Caco-2 (cell line): ENCODE results near the gene ELK4. TPM values are rescaled to one million over a fixed set of nuclear protein-coding genes. Genes with fewer than 3 reads are reported as not detected.

Experiments
- BruUV-seq: library from RNA; stranded (reverse); fragments of 400-500 nt; replicated peaks from 2 replicates; lab custom pipeline; 2021; lab: Mats Ljungman, UMichigan
- CTCF ChIA-PET: fragments of 300-600 bp; sonication (Branson Sonifier 250); formaldehyde crosslinking; loops from one replicate; lab custom pipeline; 2022; ENCODE audit warnings: antibody characterized with exemption; lab: Charles Lee
- POLR2A ChIA-PET: fragments of 300-600 bp; sonication (Branson Sonifier 250); formaldehyde crosslinking; loops from one replicate; lab custom pipeline; 2022; ENCODE audit warnings: antibody characterized with exemption; lab: Charles Lee
- DNase-seq, 2 experiments: peaks; one replicate each; pipeline versions ENCODE4 v3.0.0 to v3.0.0-alpha.2; 2020 to 2022
- H3K27me3 ChIP-seq: replicated peaks from 2 replicates; pipeline ENCODE4 v1.6.0; 2011; ENCODE audit warnings: low read length; ENCODE audit not compliant: control insufficient read depth, insufficient read depth
- H3K36me3 ChIP-seq: 2 replicates; pipeline ENCODE4 v1.5.1; 2011; ENCODE audit warnings: low read length; ENCODE audit not compliant: control insufficient read depth, insufficient read depth
- H3K4me1 ChIP-seq: fragments of 250-450 bp; sonication (Bioruptor Pico); 2 replicates; pipeline ENCODE4 v1.5.1; 2020; ENCODE audit warnings: mild to moderate bottlenecking
- H3K4me3 ChIP-seq: 2 replicates; pipeline ENCODE4 v1.5.1; 2011; ENCODE audit warnings: low read depth, mild to moderate bottlenecking, control low read depth, low read length
- H3K9me3 ChIP-seq: fragments of 250-450 bp; sonication (Bioruptor Pico); 2 replicates; pipeline ENCODE4 v1.5.1; 2020; ENCODE audit warnings: mild to moderate bottlenecking, moderate library complexity
- H3K27ac Mint-ChIP-seq: one replicate; pipeline ENCODE4 v1.8.0; 2022; ENCODE audit warnings: mixed read lengths; ENCODE audit not compliant: unreplicated experiment
- H3K27me3 Mint-ChIP-seq: one replicate; pipeline ENCODE4 v1.8.0; 2022; ENCODE audit warnings: mixed read lengths; ENCODE audit not compliant: insufficient read depth, unreplicated experiment
- H3K36me3 Mint-ChIP-seq: one replicate; pipeline ENCODE4 v1.8.0; 2022; ENCODE audit warnings: mild to moderate bottlenecking, mixed read lengths; ENCODE audit not compliant: insufficient read depth, unreplicated experiment
- H3K4me1 Mint-ChIP-seq: one replicate; pipeline ENCODE4 v1.8.0; 2022; ENCODE audit warnings: low read depth, mixed read lengths; ENCODE audit not compliant: unreplicated experiment
- H3K4me3 Mint-ChIP-seq: one replicate; pipeline ENCODE4 v1.8.0; 2022; ENCODE audit warnings: mild to moderate bottlenecking, moderate library complexity, mixed read lengths; ENCODE audit not compliant: unreplicated experiment
- H3K9me3 Mint-ChIP-seq: one replicate; pipeline ENCODE4 v1.8.0; 2022; ENCODE audit warnings: mixed read lengths; ENCODE audit not compliant: unreplicated experiment
- CTCF ChIP-seq, 2 experiments: fragments of 200-600 bp in 1 of 2; IDR thresholded peaks; 1 replicate in 1 of 2; 2 replicates in 1 of 2; pipeline versions ENCODE4 v1.5.1 to v1.8.0; 2011 to 2022; ENCODE audit warnings: antibody characterized with exemption in 1 of 2, control low read depth in 1 of 2, inconsistent platforms in 1 of 2, low read depth in 1 of 2, low read length in 1 of 2, mild to moderate bottlenecking in 1 of 2, moderate library complexity in 1 of 2; ENCODE audit not compliant: insufficient read depth in 1 of 2, severe bottlenecking in 1 of 2, unreplicated experiment in 1 of 2
- intact Hi-C: fragments of 100-400 bp; cut with micrococcal nuclease; formaldehyde crosslinking; loops from one replicate; pipeline ENCODE4 v1.10.0; 2022; ENCODE audit not compliant: unreplicated experiment
- total RNA-seq: library from RNA; stranded (reverse); gene quantifications from 2 replicates; pipeline ENCODE4 v1.2.3, GENCODE V29; 2022

ELK4 gene
- total RNA-seq, 1 experiment from 2014 or later: 14.4 TPM

DNA sequence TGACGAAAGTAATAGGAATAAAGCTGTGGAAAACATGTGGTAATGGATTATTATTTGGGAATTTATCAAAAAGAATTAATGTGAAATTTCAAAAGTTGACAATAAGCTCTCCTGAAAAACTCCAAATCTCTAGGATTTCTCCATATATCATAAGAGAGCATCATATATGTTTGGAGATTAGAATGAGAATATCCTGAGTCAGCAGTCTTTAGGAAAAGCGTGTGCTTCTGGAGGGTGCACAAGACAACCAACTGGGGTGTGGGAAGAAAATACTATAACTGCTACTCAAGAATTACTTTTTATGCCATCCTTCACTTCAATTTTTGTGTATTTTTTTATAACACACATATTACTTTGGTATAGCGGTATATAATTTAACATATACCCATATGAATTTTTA, 19.7 kb downstream of the ELK4 start:
- DNase-seq: no peak
- TF ChIP-seq CTCF (IDR thresholded peaks at IDR 0.05; ENCODE audit: insufficient read depth in 1 of 2, low read depth in 1 of 2, low read length in 1 of 2, severe bottlenecking in 1 of 2, unreplicated experiment in 1 of 2): no peak
- Histone ChIP-seq H3K27me3 (no peaks in the 10 kb centered on the region), H3K4me1 (no peaks in the 10 kb centered on the region), H3K36me3 (peaks cover 2% of the 10 kb centered on the region), H3K9me3 (no peaks in the 10 kb centered on the region), H3K4me3 (no peak overlapping the region)
- BruUV-seq: no TSS peak
- ChIA-PET POLR2A (no interaction called here), CTCF (no interaction called here)
- Mint-ChIP-seq H3K27me3 (no peaks in the 10 kb centered on the region), H3K9me3 (no peaks in the 10 kb centered on the region), H3K4me3 (no peak overlapping the region), H3K36me3 (peaks cover 25% of the 10 kb centered on the region), H3K4me1 (no peaks in the 10 kb centered on the region), H3K27ac (no peak overlapping the region)
- intact Hi-C loops: no loop called here

- Mint-ChIP-seq H3K36me3 (peaks cover 19% of the 10 kb centered on the region), H3K27ac (no peak overlapping the region), H3K27me3 (no peaks in the 10 kb centered on the region), H3K4me3 (no peak overlapping the region), H3K4me1 (no peaks in the 10 kb centered on the region), H3K9me3 (no peaks in the 10 kb centered on the region)
- H3K4me1 ChIP-seq: no peaks in the 10 kb centered on the region
- no peak overlapping the region for H3K4me3 ChIP-seq
- peaks cover 2% of the 10 kb centered on the region; the same call in 1 of the 2 replicates for H3K36me3 ChIP-seq
- H3K9me3 ChIP-seq: no peaks in the 10 kb centered on the region
- CTCF ChIA-PET: no interaction called here
- H3K27me3 ChIP-seq: no peaks in the 10 kb centered on the region
- TF ChIP-seq CTCF (IDR thresholded peaks at IDR 0.05; ENCODE audit: insufficient read depth in 1 of 2, low read depth in 1 of 2, low read length in 1 of 2, severe bottlenecking in 1 of 2, unreplicated experiment in 1 of 2): no peak
- intact Hi-C loops: no loop called here
- POLR2A ChIA-PET: no interaction called here
- BruUV-seq: no TSS peak
- no peak for DNase-seq
Measured at GRCh38 chr1:205610901-205611466, 20.8 kb downstream of the ELK4 start.

- ChIA-PET POLR2A (no interaction called here), CTCF (no interaction called here)
- Mint-ChIP-seq H3K27me3 (no peaks in the 10 kb centered on the region), H3K9me3 (no peaks in the 10 kb centered on the region), H3K4me3 (no peak overlapping the region), H3K27ac (no peak overlapping the region), H3K36me3 (peaks cover 9% of the 10 kb centered on the region), H3K4me1 (no peaks in the 10 kb centered on the region)
- no TSS peak for BruUV-seq
- Histone ChIP-seq H3K4me3 (no peak overlapping the region), H3K27me3 (no peaks in the 10 kb centered on the region), H3K36me3 (no peaks in the 10 kb centered on the region), H3K9me3 (no peaks in the 10 kb centered on the region), H3K4me1 (no peaks in the 10 kb centered on the region)
- intact Hi-C loops: no loop called here
- no peak for TF ChIP-seq CTCF (IDR thresholded peaks at IDR 0.05; ENCODE audit: insufficient read depth in 1 of 2, low read depth in 1 of 2, low read length in 1 of 2, severe bottlenecking in 1 of 2, unreplicated experiment in 1 of 2)
- no peak for DNase-seq
Measured at GRCh38 chr1:205610036-205610435, 21.8 kb downstream of the ELK4 start.
